GM12878 (cell line): ENCODE measurements around the gene EIF4ENIF1. TPM values are rescaled to one million over a fixed set of nuclear protein-coding genes. Genes with fewer than 3 reads are reported as not detected.

Experiments used
- ATAC-seq: fragments of 200-7000 bp; cut with Tn5 transposase; 3 replicates; pipeline ENCODE4 v1.9.1; 2020; ENCODE audit warnings: mild to moderate bottlenecking, moderate library complexity
- BruUV-seq: library from RNA; stranded (reverse); fragments of 400-500 nt; replicated peaks from 2 replicates; lab custom pipeline; 2021; lab: Mats Ljungman, UMichigan
- CTCF ChIA-PET: fragments of 300-600 bp; sonication (Branson Sonifier 250); formaldehyde crosslinking; extraction: SDS; loops from one replicate; lab custom pipeline; 2021; ENCODE audit warnings: inconsistent platforms; lab: Yijun Ruan, JAX
- POLR2A ChIA-PET: fragments of 350-600 bp; formaldehyde crosslinking; extraction: SDS; loops from one replicate; lab custom pipeline; 2021; ENCODE audit warnings: inconsistent platforms; lab: Charles Lee
- RAD21 ChIA-PET: fragments of 300-600 bp; sonication (Branson Sonifier 250); formaldehyde crosslinking; loops from one replicate; lab custom pipeline; 2023; ENCODE audit warnings: antibody characterized with exemption; ENCODE audit not compliant: unreplicated experiment; lab: Charles Lee
- SMC1A ChIA-PET: fragments of 300-600 bp; sonication (Branson Sonifier 250); formaldehyde crosslinking; loops from one replicate; lab custom pipeline; 2023; ENCODE audit not compliant: unreplicated experiment, uncharacterized antibody; lab: Charles Lee
- DNase-seq: peaks from one replicate; pipeline ENCODE4 v3.0.0-alpha.2; 2011; ENCODE audit warnings: low read depth, low spot score
- FAIRE-seq: peaks from 3 replicates; lab custom pipeline; 2011; peaks lifted over from hg19 to GRCh38; lab: Jason Lieb, UNC
- H2AFZ ChIP-seq: 2 replicates; pipeline ENCODE4 v1.6.0; 2011; ENCODE audit warnings: low read depth, low read length, control low read depth; ENCODE audit not compliant: control insufficient read depth
- H3K27ac ChIP-seq: 2 replicates; pipeline ENCODE4 v1.5.1; 2011; ENCODE audit warnings: control low read depth; ENCODE audit not compliant: control insufficient read depth, insufficient read depth
- H3K27me3 ChIP-seq, 2 experiments: replicated peaks in 1 of 2; 2 replicates each; pipeline versions ENCODE4 v1.6.0 to v1.6.1; 2011; ENCODE audit warnings: low read length in 1 of 2; ENCODE audit not compliant: control insufficient read depth in 2 of 2, insufficient read depth in 2 of 2
- H3K36me3 ChIP-seq, 2 experiments: 2 replicates each; pipeline ENCODE4 v1.5.1; 2011; ENCODE audit warnings: low read length in 1 of 2; ENCODE audit not compliant: control insufficient read depth in 2 of 2, insufficient read depth in 2 of 2
- H3K4me1 ChIP-seq: 2 replicates; pipeline ENCODE4 v1.6.1; 2011; ENCODE audit warnings: mild to moderate bottlenecking, low read length, moderate library complexity, mixed read lengths; ENCODE audit not compliant: control insufficient read depth, insufficient read depth
- H3K4me2 ChIP-seq: 2 replicates; pipeline ENCODE4 v1.6.0; 2011; ENCODE audit warnings: control low read depth; ENCODE audit not compliant: control insufficient read depth, insufficient read depth
- H3K4me3 ChIP-seq: fragments of 200-600 bp; sonication (generic); 2 replicates; pipeline ENCODE4 v1.5.1; 2016
- H3K79me2 ChIP-seq: 2 replicates; pipeline ENCODE4 v1.6.0; 2011; ENCODE audit warnings: low read length; ENCODE audit not compliant: control insufficient read depth, insufficient read depth
- H3K9ac ChIP-seq: 2 replicates; pipeline ENCODE4 v1.8.0; 2011; ENCODE audit warnings: low read length, control low read depth, mixed read lengths; ENCODE audit not compliant: control insufficient read depth, insufficient read depth
- H3K9me3 ChIP-seq: replicated peaks from 3 replicates; pipeline ENCODE4 v1.5.1; 2011; ENCODE audit warnings: mild to moderate bottlenecking, low read length; ENCODE audit not compliant: control insufficient read depth, insufficient read depth
- H4K20me1 ChIP-seq: 2 replicates; pipeline ENCODE4 v1.6.0; 2011; ENCODE audit not compliant: control insufficient read depth, insufficient read depth
- BHLHE40 ChIP-seq, 2 experiments: fragments of 450-650 bp in 1 of 2; IDR thresholded peaks; 2 replicates each; pipeline ENCODE4 v1.6.1; 2011 to 2017; ENCODE audit warnings: low read depth in 2 of 2, borderline replicate concordance in 1 of 2, improper control_type of control experiment in 1 of 2, low read length in 1 of 2, mild to moderate bottlenecking in 1 of 2
- ETV6 ChIP-seq, 2 experiments: fragments of 450-650 bp in 1 of 2; IDR thresholded peaks in 1 of 2; conservative IDR thresholded peaks in 1 of 2; 2 replicates each; pipeline ENCODE4 v1.6.1; 2014; ENCODE audit warnings: antibody characterized with exemption in 1 of 2, borderline replicate concordance in 1 of 2, low read depth in 1 of 2, mild to moderate bottlenecking in 1 of 2, moderate library complexity in 1 of 2
- KAT2A ChIP-seq: conservative IDR thresholded peaks from 2 replicates; pipeline ENCODE4 v1.6.1; 2011; ENCODE audit warnings: low read depth, low read length; ENCODE audit not compliant: control insufficient read depth
- LARP7 ChIP-seq: fragments of 450-650 bp; IDR thresholded peaks from 2 replicates; pipeline ENCODE4 v1.6.1; 2017; ENCODE audit warnings: mild to moderate bottlenecking
- MTA3 ChIP-seq: IDR thresholded peaks from 2 replicates; pipeline ENCODE4 v1.6.1; 2012; ENCODE audit warnings: low read length, inconsistent platforms, borderline replicate concordance
- NR2C1 ChIP-seq: fragments of 450-650 bp; IDR thresholded peaks from 2 replicates; pipeline ENCODE4 v1.6.1; 2017; ENCODE audit warnings: antibody characterized with exemption, mild to moderate bottlenecking, moderate library complexity
- RAD21 ChIP-seq: IDR thresholded peaks from 2 replicates; pipeline ENCODE4 v1.6.1; 2011; ENCODE audit warnings: mild to moderate bottlenecking, low read depth, low read length, moderate library complexity; ENCODE audit not compliant: insufficient read depth
- RB1 ChIP-seq: fragments of 450-650 bp; formaldehyde crosslinking; IDR thresholded peaks from 2 replicates; pipeline ENCODE4 v1.6.1; 2017; ENCODE audit warnings: mild to moderate bottlenecking, borderline replicate concordance
- RELA ChIP-seq: fragments of 450-650 bp; IDR thresholded peaks from 2 replicates; pipeline ENCODE4 v1.8.0; 2014; ENCODE audit warnings: borderline replicate concordance; ENCODE audit not compliant: partially characterized antibody
- RELB ChIP-seq: fragments of 450-650 bp; IDR thresholded peaks from 2 replicates; pipeline ENCODE4 v1.6.1; 2017; ENCODE audit warnings: low read depth, mild to moderate bottlenecking, moderate library complexity
- REST ChIP-seq: IDR thresholded peaks from 2 replicates; pipeline ENCODE4 v1.6.1; 2012; ENCODE audit warnings: mild to moderate bottlenecking, low read depth, low read length
- SREBF2 ChIP-seq: IDR thresholded peaks from 2 replicates; pipeline ENCODE4 v1.6.1; 2012; ENCODE audit warnings: mild to moderate bottlenecking, low read length
- STAT1 ChIP-seq: fragments of 450-650 bp; conservative IDR thresholded peaks from 2 replicates; pipeline ENCODE4 v1.6.1; 2014; ENCODE audit warnings: antibody characterized with exemption, mild to moderate bottlenecking
- STAT3 ChIP-seq: IDR thresholded peaks from 2 replicates; pipeline ENCODE4 v1.6.1; 2011; ENCODE audit warnings: low read depth, low read length, improper control_type of control experiment
- YY1 ChIP-seq: IDR thresholded peaks from 2 replicates; pipeline ENCODE4 v1.6.1; 2011; ENCODE audit warnings: low read depth, mild to moderate bottlenecking, low read length
- ZBED1 ChIP-seq: IDR thresholded peaks from 2 replicates; pipeline ENCODE4 v1.6.1; 2016; ENCODE audit warnings: borderline replicate concordance
- WGBS: methylation state at CpG from one replicate; pipeline ENCODE4 v1.1.6; 2016; ENCODE audit warnings: low lambda C conversion rate; ENCODE audit not compliant: insufficient replicate concordance, insufficient coverage; ENCODE audit errors: missing lambda C conversion rate; 5-methylcytosine and 5-hydroxymethylcytosine counted together
- in situ Hi-C: fragments of 300-500 bp; cut with MboI; formaldehyde crosslinking; loops from 9 replicates; pipeline ENCODE4 v1.14.3; 2018; ENCODE audit warnings: mixed read lengths
- intact Hi-C: fragments of 100-400 bp; cut with micrococcal nuclease; formaldehyde crosslinking; loops from one replicate; pipeline ENCODE4 v1.14.2; 2022; ENCODE audit not compliant: unreplicated experiment
- polyA plus RNA-seq, 11 experiments: library from polyadenylated mRNA; depleted of rRNA in 4 of 11; unstranded in 6 of 11; stranded (reverse) in 5 of 11; fragments of >200 nt; fragmentation: Nextera tagmentation in 4 of 11; fragmentation: Illumina TruSeq in 1 of 11; extraction: Ambion mirVana in 4 of 11; extraction: Trizol in 1 of 11; gene quantifications; 1 replicate in 1 of 11; 2 replicates in 10 of 11; pipeline versions ENCODE4 v1.2.1 to v1.2.3, GENCODE V29; 2011 to 2016; ENCODE audit warnings: inconsistent platforms in 2 of 11, missing spikeins in 2 of 11, low read depth in 1 of 11
- total RNA-seq, 4 experiments: library from RNA; depleted of rRNA in 3 of 4; stranded (reverse); fragments of >200 nt in 3 of 4; fragmentation: Illumina TruSeq in 1 of 4; extraction: Trizol in 1 of 4; gene quantifications; 2 replicates each; pipeline versions ENCODE4 v1.2.1 to v1.2.3, GENCODE V29; 2013 to 2021
- TF ChIP-seq, protein P1 (sequence below): IDR thresholded peaks from 2 replicates; pipeline ENCODE4 v1.6.1; 2011; ENCODE audit warnings: borderline replicate concordance, low read depth, mild to moderate bottlenecking, moderate library complexity, mixed read lengths, low read length; ENCODE audit not compliant: insufficient read depth; ENCODE audit errors: extremely low read length
- TF ChIP-seq, protein P2 (sequence below): IDR thresholded peaks from 2 replicates; pipeline ENCODE4 v1.6.1; 2012; ENCODE audit warnings: low read length, inconsistent platforms

The EIF4ENIF1 gene
- total and polyA plus RNA-seq, 10 of the 15 experiments (the other 5 are each of a cell fraction or from before 2014, with no cell fraction given), result 4.4 to 43.7 (median 24.4) TPM

GRCh38 chr22:31475800-31476199, 13.8 kb downstream of the EIF4ENIF1 start:
- Histone ChIP-seq H2AFZ (no peak overlapping the region), H3K27ac (no peak overlapping the region), H3K4me1 (peaks cover 19% of the 10 kb centered on the region), H3K79me2 (peaks cover 54% of the 10 kb centered on the region), H3K9me3 (no peaks in the 10 kb centered on the region), H4K20me1 (no peaks in the 10 kb centered on the region), H3K4me2 (no peak overlapping the region), H3K27me3 (no peaks in the 10 kb centered on the region), H3K9ac (no peak overlapping the region), H3K4me3 (no peak overlapping the region), H3K36me3 (peaks cover 4 to 29% of the 10 kb centered on the region in 2 experiments)
- in situ Hi-C loops, result no loop called here
- intact Hi-C loops, result no loop called here
- RAD21 ChIA-PET, result no interaction called here
- DNase-seq (no peak), FAIRE-seq (no peak), ATAC-seq (no peak)
- SMC1A ChIA-PET, result no interaction called here
- no peak for TF ChIP-seq REST
- no peak for TF ChIP-seq ZBED1
- no peak for TF ChIP-seq BHLHE40 (IDR thresholded peaks at IDR 0.05; ENCODE audit: borderline replicate concordance in 1 of 2, low read depth in 2 of 2, low read length in 1 of 2)
- TF ChIP-seq KAT2A, result no peak
- TF ChIP-seq RAD21, result no peak
- no peak for TF ChIP-seq STAT1
- no peak for TF ChIP-seq YY1
- TF ChIP-seq LARP7, result no peak
- TF ChIP-seq, protein P1, sequence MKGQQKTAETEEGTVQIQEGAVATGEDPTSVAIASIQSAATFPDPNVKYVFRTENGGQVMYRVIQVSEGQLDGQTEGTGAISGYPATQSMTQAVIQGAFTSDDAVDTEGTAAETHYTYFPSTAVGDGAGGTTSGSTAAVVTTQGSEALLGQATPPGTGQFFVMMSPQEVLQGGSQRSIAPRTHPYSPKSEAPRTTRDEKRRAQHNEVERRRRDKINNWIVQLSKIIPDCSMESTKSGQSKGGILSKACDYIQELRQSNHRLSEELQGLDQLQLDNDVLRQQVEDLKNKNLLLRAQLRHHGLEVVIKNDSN, result no peak
- no peak for TF ChIP-seq RELB
- no peak for TF ChIP-seq SREBF2
- TF ChIP-seq NR2C1, result no peak
- TF ChIP-seq, protein P2, sequence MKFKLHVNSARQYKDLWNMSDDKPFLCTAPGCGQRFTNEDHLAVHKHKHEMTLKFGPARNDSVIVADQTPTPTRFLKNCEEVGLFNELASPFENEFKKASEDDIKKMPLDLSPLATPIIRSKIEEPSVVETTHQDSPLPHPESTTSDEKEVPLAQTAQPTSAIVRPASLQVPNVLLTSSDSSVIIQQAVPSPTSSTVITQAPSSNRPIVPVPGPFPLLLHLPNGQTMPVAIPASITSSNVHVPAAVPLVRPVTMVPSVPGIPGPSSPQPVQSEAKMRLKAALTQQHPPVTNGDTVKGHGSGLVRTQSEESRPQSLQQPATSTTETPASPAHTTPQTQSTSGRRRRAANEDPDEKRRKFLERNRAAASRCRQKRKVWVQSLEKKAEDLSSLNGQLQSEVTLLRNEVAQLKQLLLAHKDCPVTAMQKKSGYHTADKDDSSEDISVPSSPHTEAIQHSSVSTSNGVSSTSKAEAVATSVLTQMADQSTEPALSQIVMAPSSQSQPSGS, result no peak
- TF ChIP-seq ETV6 (conservative IDR thresholded peaks at IDR 0.05 in 1 of 2, IDR thresholded peaks at IDR 0.05 in 1 of 2; ENCODE audit: borderline replicate concordance in 1 of 2, low read depth in 1 of 2), result no peak
- TF ChIP-seq MTA3, result no peak
- no peak for TF ChIP-seq RB1
- no peak for TF ChIP-seq STAT3
- TF ChIP-seq RELA, result no peak
- CTCF ChIA-PET, result no interaction called here
- 64% methylated on average over 3 of the region's 3 CpGs for WGBS
- no TSS peak for BruUV-seq
- POLR2A ChIA-PET, result interaction anchor here (0.6 to 0.7 kb wide), 2 partner anchors 73 to 91 kb away, joined by 3 read pairs; no protein-coding TSS in a partner anchor
